Stimulated activated CD8-positive, alpha-beta memory T cell treated with anti-CD3 and anti-CD28 coated beads, Interleukin-15, amount 100 ng/mL, for 24 hours (primary cell): Measurements from ENCODE around the gene GPN1.
"Not testable (repeated sequence)": the region's sequence is repeated elsewhere in the genome, so short reads cannot be mapped to it uniquely, and the experiment has no call there.

Experiments
- DNase-seq: peaks from one replicate; pipeline ENCODE4 v3.0.0-alpha.2; 2020; ENCODE audit warnings: low read depth

The GPN1 gene

GRCh38 chr2:27627963-27628766 is 685 bp upstream of the GPN1 start:
- no peak for DNase-seq

- not testable (repeated sequence) for DNase-seq
These were observed 1.4 kb downstream of the GPN1 start for GRCh38 chr2:27630257-27630656.

- DNase-seq: no peak
These were observed 5.4 kb downstream of the GPN1 start for GRCh38 chr2:27634291-27634690.

- no peak for DNase-seq
These were observed 7.9 kb downstream of the GPN1 start for GRCh38 chr2:27636766-27637165.

- DNase-seq: no peak
These were observed 9.3 kb downstream of the GPN1 start for GRCh38 chr2:27638037-27638637.

GRCh38 chr2:27638709-27639108 is 9.9 kb downstream of the GPN1 start:
- DNase-seq: no peak

GRCh38 chr2:27640722-27641245 is 11.9 kb downstream of the GPN1 start:
- DNase-seq: no peak

- DNase-seq: no peak
These were observed 16.3 kb downstream of the GPN1 start for GRCh38 chr2:27645197-27645596.

GRCh38 chr2:27647289-27647688 is 18.4 kb downstream of the GPN1 start:
- DNase-seq: no peak

GRCh38 chr2:27647737-27648136 is 18.9 kb downstream of the GPN1 start:
- no peak for DNase-seq

- no peak for DNase-seq
These were observed 22.2 kb downstream of the GPN1 start for GRCh38 chr2:27651056-27651455.

GRCh38 chr2:27652341-27652740 is 23.5 kb downstream of the GPN1 start:
- DNase-seq: no peak

GRCh38 chr2:27652790-27653189 is 23.9 kb downstream of the GPN1 start:
- DNase-seq: no peak

GRCh38 chr2:27653397-27653796 is 24.5 kb downstream of the GPN1 start:
- no peak for DNase-seq

GRCh38 chr2:27655155-27655951 is 26.5 kb downstream of the GPN1 start:
- no peak for DNase-seq

- no peak for DNase-seq
These were observed 32.5 kb downstream of the GPN1 start for GRCh38 chr2:27661371-27661770.

- peak; percentile 50 for DNase-seq
These were observed 34.7 kb downstream of the GPN1 start, which contains the start of the genes SLC4A1AP and SUPT7L for GRCh38 chr2:27663285-27664153. TSS of gene SLC4A1AP (plus strand) at chr2:27663889. CDS start at chr2:27663915, 26 bp downstream. TSS of gene SUPT7L (minus strand) at chr2:27663614. CDS start at chr2:27662192, 1,422 bp downstream.

- no peak for DNase-seq
These were observed 35.3 kb downstream of the GPN1 start for GRCh38 chr2:27664154-27664574.

- DNase-seq: no peak
These were observed 35.9 kb downstream of the GPN1 start for GRCh38 chr2:27664622-27665363.

GRCh38 chr2:27667446-27667845 is 38.6 kb downstream of the GPN1 start:
- no peak for DNase-seq

- DNase-seq: no peak
These were observed 42.4 kb downstream of the GPN1 start for GRCh38 chr2:27671235-27671634.
